Keratinocyte (primary cell): ENCODE measurements around the gene KCNN3. TPM values are rescaled to one million over a fixed set of nuclear protein-coding genes. Genes with fewer than 3 reads are reported as not detected.

ENCODE experiments used
- DNase-seq: peaks from one replicate; pipeline ENCODE4 v3.0.0-alpha.2; 2011; ENCODE audit warnings: low read depth, missing footprints, low spot score
- FAIRE-seq: peaks from 2 replicates; lab custom pipeline; 2011; peaks lifted over from hg19 to GRCh38; lab: Jason Lieb, UNC
- H2AFZ ChIP-seq: 2 replicates; pipeline ENCODE4 v1.6.0; 2012; ENCODE audit warnings: low read length, control low read depth, inconsistent platforms; ENCODE audit not compliant: control insufficient read depth
- H3K27ac ChIP-seq: 2 replicates; pipeline ENCODE4 v1.5.1; 2011; ENCODE audit warnings: low read length; ENCODE audit not compliant: control insufficient read depth, insufficient read depth
- H3K27me3 ChIP-seq: 3 replicates; pipeline ENCODE4 v1.6.0; 2011; ENCODE audit warnings: low read length; ENCODE audit not compliant: control insufficient read depth, insufficient read depth; ENCODE audit errors: extremely low read depth
- H3K36me3 ChIP-seq, 2 experiments: 2 replicates in 1 of 2; 3 replicates in 1 of 2; pipeline ENCODE4 v1.5.1; 2011; ENCODE audit warnings: low read length in 2 of 2, mild to moderate bottlenecking in 1 of 2; ENCODE audit not compliant: control insufficient read depth in 2 of 2, insufficient read depth in 2 of 2; ENCODE audit errors: extremely low read depth in 1 of 2
- H3K4me1 ChIP-seq: 3 replicates; pipeline ENCODE4 v1.5.1; 2011; ENCODE audit warnings: low read length; ENCODE audit not compliant: control insufficient read depth, insufficient read depth; ENCODE audit errors: extremely low read depth
- H3K4me2 ChIP-seq: 3 replicates; pipeline ENCODE4 v1.6.0; 2011; ENCODE audit warnings: low read depth, low read length; ENCODE audit not compliant: control insufficient read depth, insufficient read depth; ENCODE audit errors: extremely low read depth
- H3K4me3 ChIP-seq, 3 experiments: fragments of 200-600 bp in 1 of 3; sonication (generic) in 1 of 3; 2 replicates in 2 of 3; 3 replicates in 1 of 3; pipeline ENCODE4 v1.5.1; 2011 to 2016; ENCODE audit warnings: low read length in 3 of 3, mild to moderate bottlenecking in 3 of 3, control low read depth in 2 of 3, inconsistent platforms in 1 of 3, low read depth in 1 of 3, mixed read lengths in 1 of 3, mixed run types in 1 of 3, moderate library complexity in 1 of 3; ENCODE audit not compliant: control insufficient read depth in 2 of 3, insufficient read depth in 2 of 3; ENCODE audit errors: extremely low read depth in 1 of 3
- H3K79me2 ChIP-seq: 2 replicates; pipeline ENCODE4 v1.6.0; 2012; ENCODE audit warnings: low read length; ENCODE audit not compliant: control insufficient read depth, insufficient read depth
- H3K9ac ChIP-seq: 3 replicates; pipeline ENCODE4 v1.6.0; 2011; ENCODE audit warnings: low read length; ENCODE audit not compliant: control insufficient read depth, insufficient read depth; ENCODE audit errors: extremely low read depth
- H3K9me1 ChIP-seq: 3 replicates; pipeline ENCODE4 v1.6.0; 2011; ENCODE audit warnings: low read length; ENCODE audit not compliant: control insufficient read depth, insufficient read depth; ENCODE audit errors: extremely low read depth
- H3K9me3 ChIP-seq: 2 replicates; pipeline ENCODE4 v1.5.1; 2012; ENCODE audit warnings: low read depth, low read length; ENCODE audit not compliant: control insufficient read depth
- H4K20me1 ChIP-seq: 3 replicates; pipeline ENCODE4 v1.6.0; 2011; ENCODE audit warnings: low read length; ENCODE audit not compliant: control insufficient read depth, insufficient read depth; ENCODE audit errors: extremely low read depth
- EZH2 ChIP-seq: IDR thresholded peaks from one replicate; pipeline ENCODE4 v1.6.1; 2012; ENCODE audit warnings: inconsistent platforms, mild to moderate bottlenecking, low read length, moderate library complexity
- dilution Hi-C: fragments of 300-500 bp; cut with MboI; formaldehyde crosslinking; loops from one replicate; pipeline ENCODE4 v1.7.0; 2020; ENCODE audit warnings: low sequenced_read_pairs; ENCODE audit not compliant: extremely low pct_ligation_motif_present
- polyA plus RNA-seq, 5 experiments: library from polyadenylated mRNA; depleted of rRNA in 3 of 5; stranded (reverse) in 3 of 5; stranded (forward) in 1 of 5; unstranded in 1 of 5; fragments of >200 nt; gene quantifications; 1 replicate in 1 of 5; 2 replicates in 3 of 5; 3 replicates in 1 of 5; pipeline versions ENCODE4 v1.2.1 to v1.2.3, GENCODE V29; 2011 to 2012; ENCODE audit warnings: missing spikeins in 2 of 5, low read depth in 1 of 5, low replicate concordance in 1 of 5
- TF ChIP-seq, protein P1 (sequence below), 3 experiments: IDR thresholded peaks in 1 of 3; conservative IDR thresholded peaks in 1 of 3; optimal IDR thresholded peaks in 1 of 3; 2 replicates in 2 of 3; 3 replicates in 1 of 3; pipeline versions ENCODE3 to v1.5.1; 2011; ENCODE audit warnings: low read length in 3 of 3, mild to moderate bottlenecking in 3 of 3, moderate library complexity in 2 of 3, control low read depth in 1 of 3, inconsistent platforms in 1 of 3; ENCODE audit not compliant: insufficient read depth in 2 of 3; ENCODE audit errors: extremely low read depth in 1 of 3

Gene KCNN3
- polyA plus RNA-seq, 1 donor (not counting 4 experiments of a cell fraction or from before 2014, with no cell fraction given) = 0.05 TPM

DNA sequence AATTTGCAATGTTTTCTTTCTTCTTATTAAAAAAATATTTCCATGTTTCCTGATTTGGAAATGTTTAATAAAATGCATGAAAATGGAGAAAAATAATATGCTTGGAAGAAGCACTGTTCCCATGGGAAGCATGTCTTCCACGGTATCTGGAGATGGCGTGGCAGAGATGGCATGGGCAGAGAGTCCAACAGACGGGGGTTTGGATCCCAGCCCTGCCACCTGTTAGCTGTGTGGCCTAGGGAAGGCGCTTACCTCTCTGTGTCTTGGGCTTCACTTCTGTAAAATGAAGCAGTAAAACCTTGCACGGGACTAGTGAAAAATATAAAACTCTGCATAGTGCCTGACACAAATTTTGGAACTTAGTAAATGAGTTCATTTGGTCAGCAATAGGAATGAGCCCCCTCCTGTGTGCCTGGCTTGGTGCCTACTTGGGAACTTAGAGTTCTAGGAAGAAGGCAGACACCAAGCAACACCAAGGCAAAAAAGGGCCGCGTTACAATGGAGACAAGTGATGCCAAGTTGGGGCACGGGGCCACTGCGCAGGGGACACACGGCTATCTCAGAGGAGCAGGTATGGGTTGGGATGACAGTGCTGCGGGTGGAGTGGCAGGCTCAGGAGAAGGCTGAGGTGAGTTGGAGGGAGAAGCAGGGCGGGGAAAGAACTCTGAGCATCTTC, 124.2 kb downstream of the KCNN3 start:
- Histone ChIP-seq H4K20me1 (no peaks in the 10 kb centered on the region), H3K27me3 (peaks cover 37% of the 10 kb centered on the region)
- FAIRE-seq = no peak

DNA sequence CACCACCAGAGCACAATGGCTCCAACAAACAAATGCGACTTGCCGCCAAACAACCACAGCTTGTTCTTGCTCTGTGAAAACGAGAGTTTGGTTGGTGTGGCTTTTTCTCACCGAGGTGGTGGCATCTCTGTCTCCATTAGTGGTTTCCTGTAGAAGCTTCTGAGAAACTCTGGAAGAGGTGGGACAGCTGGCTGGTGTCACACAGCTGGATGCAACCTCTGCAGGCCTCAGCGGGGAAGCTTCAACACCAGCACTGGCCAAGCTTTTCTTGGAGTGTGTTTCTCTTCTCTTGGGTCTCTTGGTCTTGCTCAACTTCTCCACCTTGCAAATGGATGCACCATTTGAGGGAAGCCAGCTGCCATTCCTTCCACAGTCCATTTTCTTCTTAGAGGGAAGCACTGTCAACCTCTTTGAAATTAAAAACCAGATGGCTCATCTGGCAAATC, 124.8 kb downstream of the KCNN3 start:
- Histone ChIP-seq H2AFZ (no peak overlapping the region), H3K9me1 (no peaks in the 10 kb centered on the region), H3K27ac (no peak overlapping the region), H3K79me2 (no peaks in the 10 kb centered on the region), H4K20me1 (no peaks in the 10 kb centered on the region), H3K4me1 (no peaks in the 10 kb centered on the region), H3K27me3 (peaks cover 32% of the 10 kb centered on the region), H3K4me3 (no peak overlapping the region), H3K9me3 (no peaks in the 10 kb centered on the region), H3K36me3 (no peaks in the 10 kb centered on the region), H3K9ac (no peak overlapping the region), H3K4me2 (no peak overlapping the region)
- TF ChIP-seq, protein P1, sequence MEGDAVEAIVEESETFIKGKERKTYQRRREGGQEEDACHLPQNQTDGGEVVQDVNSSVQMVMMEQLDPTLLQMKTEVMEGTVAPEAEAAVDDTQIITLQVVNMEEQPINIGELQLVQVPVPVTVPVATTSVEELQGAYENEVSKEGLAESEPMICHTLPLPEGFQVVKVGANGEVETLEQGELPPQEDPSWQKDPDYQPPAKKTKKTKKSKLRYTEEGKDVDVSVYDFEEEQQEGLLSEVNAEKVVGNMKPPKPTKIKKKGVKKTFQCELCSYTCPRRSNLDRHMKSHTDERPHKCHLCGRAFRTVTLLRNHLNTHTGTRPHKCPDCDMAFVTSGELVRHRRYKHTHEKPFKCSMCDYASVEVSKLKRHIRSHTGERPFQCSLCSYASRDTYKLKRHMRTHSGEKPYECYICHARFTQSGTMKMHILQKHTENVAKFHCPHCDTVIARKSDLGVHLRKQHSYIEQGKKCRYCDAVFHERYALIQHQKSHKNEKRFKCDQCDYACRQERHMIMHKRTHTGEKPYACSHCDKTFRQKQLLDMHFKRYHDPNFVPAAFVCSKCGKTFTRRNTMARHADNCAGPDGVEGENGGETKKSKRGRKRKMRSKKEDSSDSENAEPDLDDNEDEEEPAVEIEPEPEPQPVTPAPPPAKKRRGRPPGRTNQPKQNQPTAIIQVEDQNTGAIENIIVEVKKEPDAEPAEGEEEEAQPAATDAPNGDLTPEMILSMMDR (optimal IDR thresholded peaks at IDR 0.05 in 1 of 3, IDR thresholded peaks at IDR 0.05 in 1 of 3, conservative IDR thresholded peaks at IDR 0.05 in 1 of 3; ENCODE audit: extremely low read depth in 1 of 3, insufficient read depth in 2 of 3, low read length in 3 of 3) = no peak
- TF ChIP-seq EZH2 = no peak
- dilution Hi-C loops = no loop called here
- no peak for FAIRE-seq
- no peak for DNase-seq

More for the DNA sequence above, 124.2 kb downstream of the KCNN3 start:
- Histone ChIP-seq H3K4me1 (no peaks in the 10 kb centered on the region), H3K9ac (no peak overlapping the region), H3K4me2 (no peak overlapping the region), H3K27ac (no peak overlapping the region), H3K9me1 (no peaks in the 10 kb centered on the region), H3K9me3 (no peaks in the 10 kb centered on the region), H3K4me3 (no peak overlapping the region), H3K79me2 (no peaks in the 10 kb centered on the region), H3K36me3 (no peaks in the 10 kb centered on the region), H2AFZ (no peak overlapping the region)
- TF ChIP-seq, protein P1 (optimal IDR thresholded peaks at IDR 0.05 in 1 of 3, IDR thresholded peaks at IDR 0.05 in 1 of 3, conservative IDR thresholded peaks at IDR 0.05 in 1 of 3; ENCODE audit: extremely low read depth in 1 of 3, insufficient read depth in 2 of 3, low read length in 3 of 3) = no peak
- no peak for TF ChIP-seq EZH2
- DNase-seq = no peak
- dilution Hi-C loops = no loop called here
